Measurements from ENCODE around the gene EFHC1.
"Not testable (repeated sequence)": the region's sequence is repeated elsewhere in the genome, so short reads cannot be mapped to it uniquely, and the experiment has no call there.

EFHC1 gene

GRCh38 chr6:52435345-52435744 lies 15.2 kb downstream of the EFHC1 start:
- DNase-seq (ENCODE audit: insufficient read length, low spot score) = no peak
- FAIRE-seq = no peak
- no peak for TF ChIP-seq CTCF (IDR thresholded peaks at IDR 0.05; ENCODE audit: insufficient read depth, missing control alignments)

GRCh38 chr6:52438926-52439325 lies 18.8 kb downstream of the EFHC1 start:
- no peak for DNase-seq (ENCODE audit: insufficient read length, low spot score)
- FAIRE-seq = no peak
- TF ChIP-seq CTCF (IDR thresholded peaks at IDR 0.05; ENCODE audit: insufficient read depth, missing control alignments) = no peak

- FAIRE-seq (no peak), DNase-seq (ENCODE audit: insufficient read length, low spot score) (no peak)
- TF ChIP-seq CTCF (IDR thresholded peaks at IDR 0.05; ENCODE audit: insufficient read depth, missing control alignments) = no peak
Observed at GRCh38 chr6:52454556-52454955, 34.4 kb downstream of the EFHC1 start.

GRCh38 chr6:52457096-52457495 lies 37.0 kb downstream of the EFHC1 start:
- TF ChIP-seq CTCF (IDR thresholded peaks at IDR 0.05; ENCODE audit: insufficient read depth, missing control alignments) = no peak
- FAIRE-seq (peak; percentile 89), DNase-seq (ENCODE audit: insufficient read length, low spot score) (peak; percentile 39)

- FAIRE-seq; DNase-seq (ENCODE audit: insufficient read length, low spot score): not testable (repeated sequence)
Observed at GRCh38 chr6:52461194-52461593, 41.1 kb downstream of the EFHC1 start.

GRCh38 chr6:52474173-52474572 lies 54.0 kb downstream of the EFHC1 start:
- DNase-seq (ENCODE audit: insufficient read length, low spot score) = no peak
- FAIRE-seq = no peak
- TF ChIP-seq CTCF (IDR thresholded peaks at IDR 0.05; ENCODE audit: insufficient read depth, missing control alignments) = no peak

GRCh38 chr6:52475307-52475706 lies 55.2 kb downstream of the EFHC1 start:
- DNase-seq (ENCODE audit: insufficient read length, low spot score) = no peak
- FAIRE-seq = no peak
- TF ChIP-seq CTCF (IDR thresholded peaks at IDR 0.05; ENCODE audit: insufficient read depth, missing control alignments) = no peak

All from D721Med (cell line).